Measurements from ENCODE around the gene UBAC2. TPM values are rescaled to one million over a fixed set of nuclear protein-coding genes. Genes with fewer than 3 reads are reported as not detected.
"Not testable (repeated sequence)": the region's sequence is repeated elsewhere in the genome, so short reads cannot be mapped to it uniquely, and the experiment has no call there.

Gene UBAC2
- total RNA-seq, 4 donors from 2014 or later: 41.8 to 51.0 (median 45.5) TPM

GRCh38 chr13:99205621-99206220, 5.1 kb downstream of the UBAC2 start:
- no peak for TF ChIP-seq CTCF (IDR thresholded peaks at IDR 0.05)
- DNase-seq (ENCODE audit: low spot score) (no peak), ATAC-seq (ENCODE audit: low FRiP score) (no peak)

GRCh38 chr13:99206226-99206625, 5.6 kb downstream of the UBAC2 start:
- no peak for DNase-seq (ENCODE audit: low spot score)
- no peak for ATAC-seq (ENCODE audit: low FRiP score)
- TF ChIP-seq CTCF (IDR thresholded peaks at IDR 0.05): no peak

GRCh38 chr13:99206873-99207272, 6.2 kb downstream of the UBAC2 start:
- DNase-seq (ENCODE audit: low spot score): no peak
- TF ChIP-seq CTCF (IDR thresholded peaks at IDR 0.05): no peak
- ATAC-seq (ENCODE audit: low FRiP score): no peak

- no peak for ATAC-seq (ENCODE audit: low FRiP score)
- DNase-seq (ENCODE audit: low spot score): no peak
- TF ChIP-seq CTCF (IDR thresholded peaks at IDR 0.05): no peak
Observed at GRCh38 chr13:99207511-99207910, 6.9 kb downstream of the UBAC2 start.

GRCh38 chr13:99208185-99208584, 7.5 kb downstream of the UBAC2 start:
- no peak for DNase-seq (ENCODE audit: low spot score)

GRCh38 chr13:99208845-99209527, 8.3 kb downstream of the UBAC2 start:
- no peak for TF ChIP-seq CTCF (IDR thresholded peaks at IDR 0.05)
- ATAC-seq (ENCODE audit: low FRiP score) (no peak), DNase-seq (ENCODE audit: low spot score) (no peak)

More at GRCh38 chr13:99208185-99208584, 7.5 kb downstream of the UBAC2 start:
- no peak for ATAC-seq (ENCODE audit: low FRiP score)
- no peak for TF ChIP-seq CTCF (IDR thresholded peaks at IDR 0.05)

GRCh38 chr13:99210627-99211026, 10.0 kb downstream of the UBAC2 start:
- DNase-seq (ENCODE audit: low spot score); ATAC-seq (ENCODE audit: low FRiP score): not testable (repeated sequence)

All from omental fat pad (tissue), 4 donors.